ENCODE results near the gene MEAF6. TPM values are rescaled to one million over a fixed set of nuclear protein-coding genes. Genes with fewer than 3 reads are reported as not detected.

Gene MEAF6
- polyA plus RNA-seq, 4 donors, result 41.9 to 50.3 (median 47.1) TPM

GRCh38 chr1:37480581-37481288 lies 33.8 kb downstream of the MEAF6 start:
- H3K9me3 ChIP-seq (ENCODE audit: control insufficient read depth in 2 of 2, insufficient read depth in 1 of 2, low read depth in 1 of 2, low read length in 1 of 2), result no peaks in the 10 kb centered on the region
- H3K36me3 ChIP-seq (ENCODE audit: control insufficient read depth in 3 of 3, insufficient read depth in 2 of 3, low read depth in 1 of 3, low read length in 3 of 3), result peaks cover 31 to 98% (median 35%) of the 10 kb centered on the region in 3 donors
- no peaks in the 10 kb centered on the region for H3K27me3 ChIP-seq (ENCODE audit: control insufficient read depth in 3 of 3, insufficient read depth in 3 of 3, low read length in 3 of 3)
- peaks cover 5 to 45% (median 11%) of the 10 kb centered on the region in 3 donors for H3K4me1 ChIP-seq (ENCODE audit: control insufficient read depth in 3 of 3, insufficient read depth in 2 of 3, low read depth in 1 of 3, low read length in 2 of 3)
- DNase-seq (no peak), FAIRE-seq (no peak)
- H3K4me3 ChIP-seq (ENCODE audit: low read depth in 1 of 3, low read length in 3 of 3), result no peak overlapping the region
- peak overlapping the region; percentile 75 to 97 (median 88) for H3K27ac ChIP-seq (ENCODE audit: low read depth in 1 of 3, low read length in 2 of 3)
- WGBS, 3 donors, result 75 to 83% (median 80%) methylated on average over 10 of the region's 10 CpGs

GRCh38 chr1:37480125-37480466 lies 34.5 kb downstream of the MEAF6 start:
- Histone ChIP-seq H3K4me1 (ENCODE audit: control insufficient read depth in 3 of 3, insufficient read depth in 2 of 3, low read depth in 1 of 3, low read length in 2 of 3) (peaks cover 5 to 45% (median 11%) of the 10 kb centered on the region in 3 donors), H3K4me3 (ENCODE audit: low read depth in 1 of 3, low read length in 3 of 3) (peak overlapping the region in 2 of 3 donors; percentile 27 to 29)
- no peak for FAIRE-seq

GRCh38 chr1:37479255-37480124 lies 35.1 kb downstream of the MEAF6 start:
- DNase-seq, result peak; percentile 98 to 99
- FAIRE-seq, result no peak
- 1 to 15% (median 4%) methylated on average over 22 of the region's 22 CpGs for WGBS, 3 donors
- H3K4me1 ChIP-seq (ENCODE audit: control insufficient read depth in 3 of 3, insufficient read depth in 2 of 3, low read depth in 1 of 3, low read length in 2 of 3), result peaks cover 5 to 45% (median 11%) of the 10 kb centered on the region in 3 donors
- no peaks in the 10 kb centered on the region for H3K9me3 ChIP-seq (ENCODE audit: control insufficient read depth in 2 of 2, insufficient read depth in 1 of 2, low read depth in 1 of 2, low read length in 1 of 2)
- peaks cover 31 to 91% (median 35%) of the 10 kb centered on the region in 3 donors for H3K36me3 ChIP-seq (ENCODE audit: control insufficient read depth in 3 of 3, insufficient read depth in 2 of 3, low read depth in 1 of 3, low read length in 3 of 3)
- peak overlapping the region; percentile 22 to 90 (median 71) for H3K4me3 ChIP-seq (ENCODE audit: low read depth in 1 of 3, low read length in 3 of 3)
- H3K27ac ChIP-seq (ENCODE audit: low read depth in 1 of 3, low read length in 2 of 3), result peak overlapping the region; percentile 97 to 99 (median 99)
- H3K27me3 ChIP-seq (ENCODE audit: control insufficient read depth in 3 of 3, insufficient read depth in 3 of 3, low read length in 3 of 3), result no peaks in the 10 kb centered on the region

More at GRCh38 chr1:37480125-37480466, 34.5 kb downstream of the MEAF6 start:
- DNase-seq, result no peak
- H3K36me3 ChIP-seq (ENCODE audit: control insufficient read depth in 3 of 3, insufficient read depth in 2 of 3, low read depth in 1 of 3, low read length in 3 of 3), result peaks cover 31 to 97% (median 35%) of the 10 kb centered on the region in 3 donors
- H3K9me3 ChIP-seq (ENCODE audit: control insufficient read depth in 2 of 2, insufficient read depth in 1 of 2, low read depth in 1 of 2, low read length in 1 of 2), result no peaks in the 10 kb centered on the region
- WGBS, 3 donors, result 48 to 63% (median 55%) methylated on average over 5 of the region's 5 CpGs
- H3K27ac ChIP-seq (ENCODE audit: low read depth in 1 of 3, low read length in 2 of 3), result peak overlapping the region; percentile 75 to 97 (median 88)
- no peaks in the 10 kb centered on the region for H3K27me3 ChIP-seq (ENCODE audit: control insufficient read depth in 3 of 3, insufficient read depth in 3 of 3, low read length in 3 of 3)

- Histone ChIP-seq H3K27ac (ENCODE audit: low read depth in 1 of 3, low read length in 2 of 3) (peak overlapping the region; percentile 97 to 99 (median 99)), H3K4me1 (ENCODE audit: control insufficient read depth in 3 of 3, insufficient read depth in 2 of 3, low read depth in 1 of 3, low read length in 2 of 3) (peaks cover 5 to 45% (median 11%) of the 10 kb centered on the region in 3 donors), H3K4me3 (ENCODE audit: low read depth in 1 of 3, low read length in 3 of 3) (peak overlapping the region; percentile 22 to 90 (median 71)), H3K36me3 (ENCODE audit: control insufficient read depth in 3 of 3, insufficient read depth in 2 of 3, low read depth in 1 of 3, low read length in 3 of 3) (peaks cover 28 to 85% (median 34%) of the 10 kb centered on the region in 3 donors), H3K27me3 (ENCODE audit: control insufficient read depth in 3 of 3, insufficient read depth in 3 of 3, low read length in 3 of 3) (no peaks in the 10 kb centered on the region), H3K9me3 (ENCODE audit: control insufficient read depth in 2 of 2, insufficient read depth in 1 of 2, low read depth in 1 of 2, low read length in 1 of 2) (no peaks in the 10 kb centered on the region)
- FAIRE-seq (no peak), DNase-seq (peak; percentile 63 to 73)
- WGBS, 3 donors, result 7 to 26% (median 17%) methylated on average over 3 of the region's 3 CpGs
Measured at GRCh38 chr1:37478890-37479254, 35.7 kb downstream of the MEAF6 start.

- DNase-seq (peak in 1 of 2 donors; percentile 64), FAIRE-seq (no peak)
- Histone ChIP-seq H3K27me3 (ENCODE audit: control insufficient read depth in 3 of 3, insufficient read depth in 3 of 3, low read length in 3 of 3) (no peaks in the 10 kb centered on the region), H3K36me3 (ENCODE audit: control insufficient read depth in 3 of 3, insufficient read depth in 2 of 3, low read depth in 1 of 3, low read length in 3 of 3) (peaks cover 28 to 81% (median 30%) of the 10 kb centered on the region in 3 donors), H3K9me3 (ENCODE audit: control insufficient read depth in 2 of 2, insufficient read depth in 1 of 2, low read depth in 1 of 2, low read length in 1 of 2) (no peaks in the 10 kb centered on the region), H3K4me3 (ENCODE audit: low read depth in 1 of 3, low read length in 3 of 3) (peak overlapping the region; percentile 71 to 93 (median 90)), H3K27ac (ENCODE audit: low read depth in 1 of 3, low read length in 2 of 3) (peak overlapping the region; percentile 97 to 99 (median 99)), H3K4me1 (ENCODE audit: control insufficient read depth in 3 of 3, insufficient read depth in 2 of 3, low read depth in 1 of 3, low read length in 2 of 3) (peaks cover 6 to 45% (median 11%) of the 10 kb centered on the region in 3 donors)
- 6 to 52% (median 24%) methylated on average over 8 of the region's 8 CpGs for whole genome bisulfite sequencing, 3 donors
Measured at GRCh38 chr1:37478451-37478881, 36.1 kb downstream of the MEAF6 start.

GRCh38 chr1:37477946-37478345 lies 36.6 kb downstream of the MEAF6 start:
- Histone ChIP-seq H3K4me3 (ENCODE audit: low read depth in 1 of 3, low read length in 3 of 3) (peak overlapping the region; percentile 71 to 93 (median 90)), H3K27me3 (ENCODE audit: control insufficient read depth in 3 of 3, insufficient read depth in 3 of 3, low read length in 3 of 3) (no peaks in the 10 kb centered on the region), H3K27ac (ENCODE audit: low read depth in 1 of 3, low read length in 2 of 3) (peak overlapping the region; percentile 97 to 99 (median 99)), H3K36me3 (ENCODE audit: control insufficient read depth in 3 of 3, insufficient read depth in 2 of 3, low read depth in 1 of 3, low read length in 3 of 3) (peaks cover 23 to 75% (median 24%) of the 10 kb centered on the region in 3 donors), H3K9me3 (ENCODE audit: control insufficient read depth in 2 of 2, insufficient read depth in 1 of 2, low read depth in 1 of 2, low read length in 1 of 2) (no peaks in the 10 kb centered on the region), H3K4me1 (ENCODE audit: control insufficient read depth in 3 of 3, insufficient read depth in 2 of 3, low read depth in 1 of 3, low read length in 2 of 3) (peaks cover 7 to 45% (median 11%) of the 10 kb centered on the region in 3 donors)
- FAIRE-seq, result no peak
- WGBS, 3 donors, result 29 to 56% (median 49%) methylated on average over 5 of the region's 5 CpGs
- no peak for DNase-seq

- Histone ChIP-seq H3K4me1 (ENCODE audit: control insufficient read depth in 3 of 3, insufficient read depth in 2 of 3, low read depth in 1 of 3, low read length in 2 of 3) (peaks cover 10 to 48% (median 12%) of the 10 kb centered on the region in 3 donors), H3K36me3 (ENCODE audit: control insufficient read depth in 3 of 3, insufficient read depth in 2 of 3, low read depth in 1 of 3, low read length in 3 of 3) (peaks cover 19 to 70% (median 20%) of the 10 kb centered on the region in 3 donors), H3K9me3 (ENCODE audit: control insufficient read depth in 2 of 2, insufficient read depth in 1 of 2, low read depth in 1 of 2, low read length in 1 of 2) (no peaks in the 10 kb centered on the region), H3K4me3 (ENCODE audit: low read depth in 1 of 3, low read length in 3 of 3) (peak overlapping the region; percentile 71 to 93 (median 90)), H3K27me3 (ENCODE audit: control insufficient read depth in 3 of 3, insufficient read depth in 3 of 3, low read length in 3 of 3) (no peaks in the 10 kb centered on the region), H3K27ac (ENCODE audit: low read depth in 1 of 3, low read length in 2 of 3) (peak overlapping the region; percentile 97 to 99 (median 99))
- FAIRE-seq (no peak), DNase-seq (peak; percentile 82 to 92)
- 1 to 11% (median 7%) methylated on average over 10 of the region's 10 CpGs for WGBS, 3 donors
Measured at GRCh38 chr1:37477198-37477931, 37.2 kb downstream of the MEAF6 start.
